Smooth muscle cell (in vitro differentiated cells): ENCODE results near the gene ASAP2. TPM values are rescaled to one million over a fixed set of nuclear protein-coding genes. Genes with fewer than 3 reads are reported as not detected.

Source experiments
- DNase-seq: peaks from one replicate; lab custom pipeline; 2025; ENCODE audit not compliant: unreplicated experiment; lab: John Stamatoyannopoulos, UW
- H2AFZ ChIP-seq: fragments of 200-600 bp; sonication (generic); 2 replicates; pipeline ENCODE4 v1.6.0; 2016; ENCODE audit warnings: antibody characterized with exemption, low read depth, mild to moderate bottlenecking
- H3F3A ChIP-seq: fragments of 200-600 bp; sonication (generic); 2 replicates; pipeline ENCODE4 v1.6.0; 2017; ENCODE audit warnings: antibody characterized with exemption, low read depth
- H3K27ac ChIP-seq: fragments of 200-600 bp; sonication (generic); 2 replicates; pipeline ENCODE4 v1.5.1; 2016; ENCODE audit warnings: low read depth, mild to moderate bottlenecking
- H3K27me3 ChIP-seq: fragments of 200-600 bp; sonication (generic); 2 replicates; pipeline ENCODE4 v1.6.1; 2016; ENCODE audit warnings: low read depth, mild to moderate bottlenecking
- H3K36me3 ChIP-seq: fragments of 200-600 bp; sonication (generic); 2 replicates; pipeline ENCODE4 v1.5.1; 2016; ENCODE audit warnings: low read depth
- H3K4me1 ChIP-seq: fragments of 200-600 bp; sonication (generic); 2 replicates; pipeline ENCODE4 v1.5.1; 2016; ENCODE audit warnings: low read depth
- H3K4me2 ChIP-seq: fragments of 200-600 bp; sonication (generic); 2 replicates; pipeline ENCODE4 v1.6.0; 2016; ENCODE audit warnings: mild to moderate bottlenecking
- H3K4me3 ChIP-seq: fragments of 200-600 bp; sonication (generic); 2 replicates; pipeline ENCODE4 v1.5.1; 2016; ENCODE audit warnings: mild to moderate bottlenecking
- H3K79me2 ChIP-seq: fragments of 200-600 bp; sonication (generic); 2 replicates; pipeline ENCODE4 v1.6.0; 2016; ENCODE audit warnings: low read depth, mild to moderate bottlenecking
- H3K9ac ChIP-seq: fragments of 200-600 bp; sonication (generic); 2 replicates; pipeline ENCODE4 v1.6.0; 2016; ENCODE audit warnings: low read depth
- H3K9me3 ChIP-seq: fragments of 200-600 bp; sonication (generic); replicated peaks from 2 replicates; pipeline ENCODE4 v1.5.1; 2016; ENCODE audit warnings: low read depth
- H4K20me1 ChIP-seq: fragments of 200-600 bp; sonication (generic); 2 replicates; pipeline ENCODE4 v1.6.0; 2016; ENCODE audit warnings: low read depth
- CTCF ChIP-seq: fragments of 200-600 bp; sonication (generic); IDR thresholded peaks from 2 replicates; pipeline ENCODE4 v1.5.1; 2017; ENCODE audit warnings: borderline replicate concordance, mild to moderate bottlenecking, antibody characterized with exemption; ENCODE audit not compliant: insufficient read depth, poor library complexity, severe bottlenecking
- WGBS: methylation state at CpG from one replicate; pipeline ENCODE4 v1.1.7; 2016; ENCODE audit warnings: low lambda C conversion rate; 5-methylcytosine and 5-hydroxymethylcytosine counted together
- polyA plus RNA-seq: library from polyadenylated mRNA; unstranded; fragments of >200 nt; fragmentation: Nextera tagmentation; extraction: Ambion mirVana; gene quantifications from 2 replicates; pipeline ENCODE4 v1.2.1, GENCODE V29; 2016
- total RNA-seq: library from RNA; depleted of rRNA; stranded (reverse); fragments of >200 nt; gene quantifications from 2 replicates; pipeline ENCODE4 v1.2.3, GENCODE V29; 2014

ASAP2 gene
- total and polyA plus RNA-seq, 2 experiments from 2014 or later, result 8.8 to 23.1 TPM

GRCh38 chr2:9205486-9205885 lies 1.1 kb upstream of the ASAP2 start:
- H3K4me1 ChIP-seq, result peaks cover 12% of the 10 kb centered on the region
- H3K79me2 ChIP-seq, result peaks cover 36% of the 10 kb centered on the region
- H3K9me3 ChIP-seq, result no peaks in the 10 kb centered on the region
- H3K27ac ChIP-seq, result peak overlapping the region; percentile 87
- peak overlapping the region; percentile 21 for H2AFZ ChIP-seq
- H3F3A ChIP-seq, result peaks cover 11% of the 10 kb centered on the region
- H3K9ac ChIP-seq, result peak overlapping the region; percentile 59
- no peak for TF ChIP-seq CTCF
- peak overlapping the region; percentile 70 for H3K4me3 ChIP-seq
- peaks cover 27% of the 10 kb centered on the region for H4K20me1 ChIP-seq
- H3K36me3 ChIP-seq, result no peaks in the 10 kb centered on the region
- DNase-seq, result no peak
- peak overlapping the region; percentile 89 for H3K4me2 ChIP-seq
- H3K27me3 ChIP-seq, result no peaks in the 10 kb centered on the region
- 21% methylated on average over 6 of the region's 6 CpGs for WGBS

- no peak for TF ChIP-seq CTCF
- Histone ChIP-seq H3K4me3 (peak overlapping the region; percentile 95), H3K79me2 (peaks cover 52% of the 10 kb centered on the region), H2AFZ (peak overlapping the region; percentile 87), H4K20me1 (peaks cover 39% of the 10 kb centered on the region), H3K4me1 (peaks cover 12% of the 10 kb centered on the region), H3K27me3 (no peaks in the 10 kb centered on the region), H3K9ac (peak overlapping the region; percentile 70), H3K9me3 (no peaks in the 10 kb centered on the region), H3K36me3 (no peaks in the 10 kb centered on the region), H3K4me2 (peak overlapping the region; percentile 95), H3K27ac (no peak overlapping the region), H3F3A (peaks cover 11% of the 10 kb centered on the region)
- under 1% methylated on average over 58 of the region's 84 CpGs for WGBS
- no peak for DNase-seq
These were observed 504 bp downstream of the ASAP2 start for GRCh38 chr2:9206991-9207640.

GRCh38 chr2:9207641-9208311 lies 1.2 kb downstream of the ASAP2 start:
- Histone ChIP-seq H3K27ac (no peak overlapping the region), H3K9ac (peak overlapping the region; percentile 70), H3K4me3 (peak overlapping the region; percentile 95), H3K27me3 (no peaks in the 10 kb centered on the region), H3K36me3 (no peaks in the 10 kb centered on the region), H3K79me2 (peaks cover 59% of the 10 kb centered on the region), H3K4me2 (peak overlapping the region; percentile 95), H3F3A (peaks cover 11% of the 10 kb centered on the region), H2AFZ (peak overlapping the region; percentile 87), H3K9me3 (no peaks in the 10 kb centered on the region), H3K4me1 (peaks cover 12% of the 10 kb centered on the region), H4K20me1 (peaks cover 46% of the 10 kb centered on the region)
- TF ChIP-seq CTCF, result no peak
- no peak for DNase-seq
- WGBS, result 4% methylated on average over 32 of the region's 34 CpGs

GRCh38 chr2:9208875-9209274 lies 2.3 kb downstream of the ASAP2 start:
- H3K4me3 ChIP-seq, result peak overlapping the region; percentile 95
- H4K20me1 ChIP-seq, result peaks cover 57% of the 10 kb centered on the region
- no peak for TF ChIP-seq CTCF
- peaks cover 11% of the 10 kb centered on the region for H3F3A ChIP-seq
- no peak for DNase-seq
- peaks cover 68% of the 10 kb centered on the region for H3K79me2 ChIP-seq
- no peaks in the 10 kb centered on the region for H3K9me3 ChIP-seq
- H3K27ac ChIP-seq, result no peak overlapping the region
- H3K4me2 ChIP-seq, result peak overlapping the region; percentile 95
- H3K9ac ChIP-seq, result no peak overlapping the region
- H3K27me3 ChIP-seq, result no peaks in the 10 kb centered on the region
- no peak overlapping the region for H2AFZ ChIP-seq
- H3K36me3 ChIP-seq, result no peaks in the 10 kb centered on the region
- H3K4me1 ChIP-seq, result peaks cover 12% of the 10 kb centered on the region
- WGBS, result 65% methylated on average over 1 of the region's 1 CpG
